ES-I3 (cell line): Measurements from ENCODE around the gene TEX14.
"Not testable (repeated sequence)": the region's sequence is repeated elsewhere in the genome, so short reads cannot be mapped to it uniquely, and the experiment has no call there.

ENCODE experiments used
- H3K36me3 ChIP-seq: 2 replicates; pipeline ENCODE4 v1.6.1; 2013; ENCODE audit warnings: mild to moderate bottlenecking, low read length, control low read depth, moderate library complexity; ENCODE audit not compliant: insufficient read depth
- H3K4me1 ChIP-seq: 2 replicates; pipeline ENCODE4 v1.6.1; 2013; ENCODE audit warnings: mild to moderate bottlenecking, control low read depth, low read length; ENCODE audit not compliant: insufficient read depth
- H3K9ac ChIP-seq: 2 replicates; pipeline ENCODE4 v1.6.1; 2013; ENCODE audit warnings: low read depth, mild to moderate bottlenecking, low read length, moderate library complexity
- H3K9me3 ChIP-seq: 2 replicates; pipeline ENCODE4 v1.6.1; 2013; ENCODE audit warnings: mild to moderate bottlenecking, low read length, moderate library complexity; ENCODE audit not compliant: control insufficient read depth, insufficient read depth

The TEX14 gene

GRCh38 chr17:58699771-58700170 lies 7.9 kb upstream of the TEX14 start:
- Histone ChIP-seq H3K9ac (no peak overlapping the region), H3K4me1 (no peaks in the 10 kb centered on the region), H3K36me3 (no peaks in the 10 kb centered on the region; the same call in 1 of the 2 replicates), H3K9me3 (no peaks in the 10 kb centered on the region)

- Histone ChIP-seq H3K9me3 (no peaks in the 10 kb centered on the region), H3K9ac (no peak overlapping the region), H3K36me3 (no peaks in the 10 kb centered on the region), H3K4me1 (peaks cover 3% of the 10 kb centered on the region; the same call in 1 of the 2 replicates)
Observed at GRCh38 chr17:58694826-58695225, 3.0 kb upstream of the TEX14 start.

- no peaks in the 10 kb centered on the region for H3K36me3 ChIP-seq
- H3K4me1 ChIP-seq, result peaks cover 3% of the 10 kb centered on the region; the same call in 1 of the 2 replicates
- H3K9ac ChIP-seq, result no peak overlapping the region
- H3K9me3 ChIP-seq, result no peaks in the 10 kb centered on the region
Observed at GRCh38 chr17:58694302-58694701, 2.5 kb upstream of the TEX14 start.

GRCh38 chr17:58693751-58694150 lies 1.9 kb upstream of the TEX14 start:
- H3K9me3 ChIP-seq, result no peaks in the 10 kb centered on the region
- peak overlapping the region; percentile 63; the same call in 1 of the 2 replicates for H3K9ac ChIP-seq
- no peaks in the 10 kb centered on the region for H3K36me3 ChIP-seq
- peaks cover 3% of the 10 kb centered on the region; the same call in 1 of the 2 replicates for H3K4me1 ChIP-seq

DNA sequence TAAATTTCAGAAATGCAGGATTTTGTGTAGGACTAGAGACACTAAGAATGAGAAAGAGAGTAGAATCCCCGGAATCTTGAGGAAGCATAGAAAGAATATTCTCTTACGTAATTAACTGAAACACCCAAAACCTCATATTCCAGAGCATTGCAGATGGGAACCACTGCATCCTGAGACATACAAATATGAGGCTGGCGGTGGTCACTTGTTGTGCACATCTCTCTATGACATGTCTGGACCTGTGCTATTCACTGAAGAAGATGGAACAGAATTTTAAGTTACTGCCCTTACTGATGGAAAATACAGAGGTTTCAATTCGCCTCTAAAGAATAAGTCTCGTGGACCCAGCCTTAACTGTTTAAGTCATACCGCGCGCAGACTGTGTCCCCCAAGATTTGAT lies 1.4 kb upstream of the TEX14 start:
- Histone ChIP-seq H3K9ac (peak overlapping the region; percentile 63; the same call in 1 of the 2 replicates), H3K4me1 (peaks cover 3% of the 10 kb centered on the region; the same call in 1 of the 2 replicates), H3K9me3 (no peaks in the 10 kb centered on the region), H3K36me3 (no peaks in the 10 kb centered on the region)

DNA sequence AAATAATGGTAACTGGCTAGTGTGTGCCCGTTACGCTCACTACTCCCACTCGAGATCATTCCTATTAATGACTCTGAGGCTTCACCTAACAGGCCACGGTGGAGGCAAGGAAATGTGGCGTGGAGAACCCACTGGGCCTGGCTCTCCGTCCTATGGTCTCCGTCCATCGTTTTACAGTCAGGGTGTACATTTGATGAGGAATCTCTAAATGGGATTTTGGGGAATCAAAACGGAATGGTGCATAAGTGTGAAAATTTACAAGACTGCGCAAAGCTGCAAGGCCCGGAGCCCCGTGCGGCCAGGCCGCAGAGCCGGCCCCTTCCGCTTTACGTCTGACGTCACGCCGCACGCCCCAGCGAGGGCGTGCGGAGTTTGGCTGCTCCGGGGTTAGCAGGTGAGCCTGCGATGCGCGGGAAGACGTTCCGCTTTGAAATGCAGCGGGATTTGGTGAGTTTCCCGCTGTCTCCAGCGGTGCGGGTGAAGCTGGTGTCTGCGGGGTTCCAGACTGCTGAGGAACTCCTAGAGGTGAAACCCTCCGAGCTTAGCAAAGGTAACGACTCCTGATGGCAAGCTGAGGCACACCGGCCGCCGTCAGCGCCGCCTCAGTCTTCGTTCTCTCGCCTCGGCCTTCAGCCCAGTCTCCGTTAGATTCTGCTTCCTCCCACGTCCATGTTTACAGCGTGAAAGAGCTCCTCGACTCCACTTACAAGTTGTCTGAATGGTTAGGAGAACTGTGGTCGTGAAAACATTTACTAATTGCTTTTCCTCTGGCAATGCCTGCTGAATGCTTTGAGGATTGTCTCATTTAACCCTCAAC lies 602 bp upstream of the TEX14 start, which contains the start of gene RAD51C:
Gene RAD51C, plus strand, starts transcription at position 364 of the 817 bp plus-strand sequence. Its CDS starts 42 bp downstream, at position 406.
- no peaks in the 10 kb centered on the region for H3K36me3 ChIP-seq
- H3K4me1 ChIP-seq, result peaks cover 3% of the 10 kb centered on the region; the same call in 1 of the 2 replicates

DNA sequence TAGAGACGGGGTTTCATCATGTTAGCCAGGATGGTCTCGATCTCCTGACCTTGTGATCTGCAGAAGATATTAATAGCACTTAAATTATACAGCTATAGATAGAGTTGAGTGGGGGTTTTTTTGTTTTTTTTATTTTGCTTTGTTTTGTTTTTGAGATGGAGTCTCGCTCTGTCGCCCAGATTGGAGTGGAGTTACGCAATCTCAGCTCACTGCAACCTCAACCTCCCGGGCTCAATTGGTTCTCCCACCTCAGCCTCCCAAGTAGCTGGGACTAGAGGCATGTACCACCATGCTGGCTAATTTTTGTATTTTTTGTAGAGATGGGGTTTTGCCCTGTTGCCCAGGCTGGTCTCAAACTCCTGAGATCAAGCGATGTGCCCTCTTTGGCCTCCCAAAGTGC lies 1.8 kb downstream of the TEX14 start:
- H3K9ac ChIP-seq, H3K36me3 ChIP-seq, H3K4me1 ChIP-seq, H3K9me3 ChIP-seq: not testable (repeated sequence)

More for the DNA sequence above, 602 bp upstream of the TEX14 start, which contains the start of gene RAD51C:
- Histone ChIP-seq H3K9me3 (no peaks in the 10 kb centered on the region), H3K9ac (peak within 1 kb of the TSS; percentile 63)

GRCh38 chr17:58688521-58688920 lies 3.3 kb downstream of the TEX14 start:
- Histone ChIP-seq H3K9ac (no peak overlapping the region), H3K36me3 (no peaks in the 10 kb centered on the region), H3K4me1 (peaks cover 3% of the 10 kb centered on the region; the same call in 1 of the 2 replicates), H3K9me3 (no peaks in the 10 kb centered on the region)

DNA sequence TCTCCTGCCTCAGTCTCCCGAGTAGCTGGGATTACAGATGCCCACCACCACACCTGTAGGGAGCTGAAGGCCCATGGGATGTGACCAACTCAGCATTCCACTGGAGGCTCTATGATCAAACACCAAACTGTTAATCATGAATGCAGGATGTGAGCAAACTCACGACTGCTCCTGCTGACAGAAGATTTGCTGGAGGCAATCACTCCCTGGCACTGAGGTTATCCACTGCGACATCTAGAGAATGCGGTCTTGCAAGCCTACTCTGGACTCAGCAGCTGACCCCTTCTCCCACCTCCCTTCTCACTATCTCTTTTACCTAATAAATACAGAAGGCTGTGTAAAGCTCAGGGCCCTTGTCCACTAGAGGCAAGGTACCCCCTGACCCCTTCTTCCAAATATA lies 4.9 kb downstream of the TEX14 start:
- Histone ChIP-seq H3K36me3 (no peaks in the 10 kb centered on the region), H3K9ac (no peak overlapping the region), H3K4me1 (no peaks in the 10 kb centered on the region; the same call in 1 of the 2 replicates), H3K9me3 (no peaks in the 10 kb centered on the region)

DNA sequence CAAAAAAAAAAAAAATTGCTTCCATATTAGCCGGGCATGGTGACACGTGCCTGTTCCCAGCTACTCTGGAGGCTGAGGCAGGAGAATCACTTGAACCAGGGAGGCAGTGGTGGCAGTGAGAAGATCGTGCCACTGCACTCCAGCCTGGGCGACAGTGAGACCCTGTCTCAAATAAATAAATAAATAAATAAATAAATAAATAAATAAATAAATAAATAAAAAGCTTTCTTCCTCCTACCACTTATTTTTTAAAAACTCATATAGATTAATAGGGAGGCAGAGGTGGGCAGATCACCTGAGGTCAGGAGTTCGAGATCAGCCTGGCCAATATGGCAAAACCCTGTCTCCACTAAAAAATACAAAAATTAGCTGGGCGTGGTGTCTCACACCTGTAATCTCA lies 7.4 kb downstream of the TEX14 start:
- not testable (repeated sequence) for H3K9me3 ChIP-seq, H3K4me1 ChIP-seq, H3K36me3 ChIP-seq, H3K9ac ChIP-seq

DNA sequence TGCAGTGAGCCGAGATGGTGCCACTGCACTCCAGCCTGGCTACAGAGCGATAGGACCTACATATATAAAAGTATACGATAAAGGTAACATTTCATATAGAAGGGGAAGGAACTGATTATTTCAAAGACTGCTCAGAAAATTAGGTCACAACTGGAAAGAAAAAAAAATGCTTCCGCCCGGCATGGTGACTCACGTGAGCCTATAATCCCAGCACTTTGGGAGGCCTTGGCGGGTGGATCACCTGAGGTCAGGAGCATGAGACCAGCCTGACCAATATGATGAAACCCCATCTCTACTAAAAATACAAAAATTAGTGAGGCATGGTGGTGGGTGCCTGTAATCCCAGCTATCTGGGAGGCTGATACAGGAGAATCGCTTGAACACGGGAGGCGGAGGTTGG lies 7.8 kb downstream of the TEX14 start:
- Histone ChIP-seq H3K4me1 (no peaks in the 10 kb centered on the region), H3K9me3 (no peaks in the 10 kb centered on the region), H3K36me3 (no peaks in the 10 kb centered on the region), H3K9ac (no peak overlapping the region)

- Histone ChIP-seq H3K36me3 (no peaks in the 10 kb centered on the region), H3K9me3 (no peaks in the 10 kb centered on the region), H3K4me1 (no peaks in the 10 kb centered on the region), H3K9ac (peak overlapping the region; percentile 39)
Observed at GRCh38 chr17:58680038-58680369, 11.8 kb downstream of the TEX14 start.

DNA sequence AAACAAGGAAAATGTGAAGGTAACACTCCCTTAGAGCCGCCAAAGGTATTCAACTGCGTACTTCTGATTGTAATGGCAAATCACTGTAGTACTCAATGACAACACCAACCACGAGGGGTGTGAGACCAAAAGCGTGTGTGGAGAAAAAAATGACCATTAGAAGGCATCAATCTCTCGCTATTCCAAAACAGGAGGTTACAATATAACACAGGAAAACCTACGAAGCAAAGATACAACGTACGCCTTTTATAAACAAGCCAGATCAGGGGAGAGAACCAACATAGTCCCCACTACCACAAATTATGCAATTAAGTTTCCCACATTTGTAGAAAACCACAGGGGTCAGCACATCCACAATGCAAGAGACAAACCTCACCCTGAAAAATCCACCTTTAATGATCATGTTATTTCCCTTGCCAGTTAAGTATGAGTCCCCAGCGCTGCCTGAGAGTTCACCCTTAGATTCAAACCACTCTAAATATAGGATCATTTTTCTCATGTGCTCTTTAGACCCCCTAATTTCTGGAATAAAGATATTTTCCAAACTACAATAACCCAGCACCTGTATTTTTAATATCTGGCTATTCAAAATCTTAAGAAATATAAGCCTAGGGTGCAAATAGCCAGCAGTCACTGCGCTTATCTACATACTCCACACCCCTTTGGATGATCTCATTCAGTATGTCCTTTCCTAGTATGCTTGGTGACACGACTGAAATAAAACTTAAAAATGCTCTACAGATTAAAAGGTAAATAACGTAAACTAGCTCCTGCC lies 12.4 kb downstream of the TEX14 start:
- Histone ChIP-seq H3K4me1 (no peaks in the 10 kb centered on the region), H3K9ac (peak overlapping the region; percentile 39)

GRCh38 chr17:58678287-58678686 lies 13.6 kb downstream of the TEX14 start:
- not testable (repeated sequence) for H3K9me3 ChIP-seq, H3K9ac ChIP-seq, H3K4me1 ChIP-seq, H3K36me3 ChIP-seq

More for the DNA sequence above, 12.4 kb downstream of the TEX14 start:
- no peaks in the 10 kb centered on the region for H3K36me3 ChIP-seq
- no peaks in the 10 kb centered on the region for H3K9me3 ChIP-seq
